PC-3 (cell line): ENCODE measurements around the gene PCDHGC4. TPM values are rescaled to one million over a fixed set of nuclear protein-coding genes. Genes with fewer than 3 reads are reported as not detected.

Experiments used
- ATAC-seq: fragments of 200-7000 bp; cut with Tn5 transposase; 2 replicates; pipeline ENCODE4 v1.9.1; 2020; ENCODE audit warnings: mild to moderate bottlenecking, moderate library complexity
- BruUV-seq: library from RNA; stranded (reverse); fragments of 400-500 nt; replicated peaks from 2 replicates; lab custom pipeline; 2021; lab: Mats Ljungman, UMichigan
- CTCF ChIA-PET: fragments of 300-600 bp; sonication (Branson Sonifier 250); formaldehyde crosslinking; loops from one replicate; lab custom pipeline; 2022; ENCODE audit warnings: antibody characterized with exemption; lab: Charles Lee
- POLR2A ChIA-PET: fragments of 300-600 bp; sonication (Branson Sonifier 250); formaldehyde crosslinking; loops from one replicate; lab custom pipeline; 2022; ENCODE audit warnings: antibody characterized with exemption; ENCODE audit not compliant: unreplicated experiment; lab: Charles Lee
- DNase-seq: peaks from one replicate; pipeline ENCODE4 v3.0.0-alpha.2; 2015
- H2AFZ ChIP-seq: fragments of 300-600 bp; sonication (generic); 2 replicates; pipeline ENCODE4 v1.6.0; 2016; ENCODE audit warnings: antibody characterized with exemption, low read length
- H3F3A ChIP-seq: fragments of 300-600 bp; sonication (generic); one replicate; pipeline ENCODE4 v1.6.0; 2017; ENCODE audit warnings: antibody characterized with exemption, low read length, control low read depth, mild to moderate bottlenecking; ENCODE audit not compliant: unreplicated experiment
- H3K27ac ChIP-seq: fragments of 300-600 bp; sonication (generic); 2 replicates; pipeline ENCODE4 v1.5.1; 2016; ENCODE audit warnings: mild to moderate bottlenecking, low read length
- H3K27me3 ChIP-seq: fragments of 300-600 bp; sonication (generic); 2 replicates; pipeline ENCODE4 v1.6.1; 2016; ENCODE audit warnings: low read length, mixed read lengths
- H3K36me3 ChIP-seq: fragments of 300-600 bp; sonication (generic); 2 replicates; pipeline ENCODE4 v1.6.1; 2016; ENCODE audit warnings: low read depth, mixed run types, low read length, mixed read lengths
- H3K4me1 ChIP-seq: fragments of 300-600 bp; sonication (generic); 2 replicates; pipeline ENCODE4 v1.5.1; 2016; ENCODE audit warnings: low read length; ENCODE audit not compliant: insufficient read depth
- H3K4me2 ChIP-seq: fragments of 300-600 bp; sonication (generic); 2 replicates; pipeline ENCODE4 v1.6.0; 2016; ENCODE audit warnings: low read length
- H3K4me3 ChIP-seq: fragments of 300-600 bp; sonication (generic); 2 replicates; pipeline ENCODE4 v1.5.1; 2016; ENCODE audit warnings: mild to moderate bottlenecking, low read length, mixed read lengths
- H3K79me2 ChIP-seq: fragments of 300-600 bp; sonication (generic); 2 replicates; pipeline ENCODE4 v1.6.1; 2017; ENCODE audit warnings: low read length, mixed read lengths
- H3K9ac ChIP-seq: fragments of 300-600 bp; sonication (generic); 2 replicates; pipeline ENCODE4 v1.6.0; 2016; ENCODE audit warnings: mild to moderate bottlenecking, low read length
- H3K9me2 ChIP-seq: fragments of 300-600 bp; sonication (generic); replicated peaks from 2 replicates; pipeline ENCODE4 v1.6.1; 2016; ENCODE audit warnings: mixed run types, low read length, mixed read lengths
- H3K9me3 ChIP-seq: fragments of 300-600 bp; sonication (generic); 2 replicates; pipeline ENCODE4 v1.6.1; 2016; ENCODE audit warnings: low read length, mixed read lengths
- H4K20me1 ChIP-seq: fragments of 300-600 bp; sonication (generic); 2 replicates; pipeline ENCODE4 v1.6.1; 2016; ENCODE audit warnings: low read length, mixed read lengths
- EZH2 ChIP-seq: fragments of 300-600 bp; sonication (generic); IDR thresholded peaks from one replicate; pipeline ENCODE4 v1.6.1; 2017; ENCODE audit warnings: antibody characterized with exemption, mild to moderate bottlenecking, low read length; ENCODE audit not compliant: unreplicated experiment
- EZH2phosphoT487 ChIP-seq: fragments of 300-600 bp; sonication (generic); IDR thresholded peaks from 2 replicates; pipeline ENCODE4 v1.6.1; 2018; ENCODE audit warnings: mild to moderate bottlenecking, antibody characterized with exemption, low read length, borderline replicate concordance
- intact Hi-C: fragments of 100-400 bp; cut with micrococcal nuclease; formaldehyde crosslinking; loops from 2 replicates; pipeline ENCODE4 v1.9.0; 2023
- total RNA-seq: library from RNA; depleted of rRNA; stranded (reverse); fragments of >200 nt; gene quantifications from 2 replicates; pipeline ENCODE4 v1.2.3, GENCODE V29; 2014
- TF ChIP-seq, protein P1 (sequence below): fragments of 300-600 bp; sonication (generic); conservative IDR thresholded peaks from 2 replicates; pipeline ENCODE4 v1.5.1; 2017; ENCODE audit warnings: antibody characterized with exemption, low read depth, mild to moderate bottlenecking, low read length

The PCDHGC4 gene
- total RNA-seq, 1 experiment from 2014 or later = 0.58 TPM

DNA sequence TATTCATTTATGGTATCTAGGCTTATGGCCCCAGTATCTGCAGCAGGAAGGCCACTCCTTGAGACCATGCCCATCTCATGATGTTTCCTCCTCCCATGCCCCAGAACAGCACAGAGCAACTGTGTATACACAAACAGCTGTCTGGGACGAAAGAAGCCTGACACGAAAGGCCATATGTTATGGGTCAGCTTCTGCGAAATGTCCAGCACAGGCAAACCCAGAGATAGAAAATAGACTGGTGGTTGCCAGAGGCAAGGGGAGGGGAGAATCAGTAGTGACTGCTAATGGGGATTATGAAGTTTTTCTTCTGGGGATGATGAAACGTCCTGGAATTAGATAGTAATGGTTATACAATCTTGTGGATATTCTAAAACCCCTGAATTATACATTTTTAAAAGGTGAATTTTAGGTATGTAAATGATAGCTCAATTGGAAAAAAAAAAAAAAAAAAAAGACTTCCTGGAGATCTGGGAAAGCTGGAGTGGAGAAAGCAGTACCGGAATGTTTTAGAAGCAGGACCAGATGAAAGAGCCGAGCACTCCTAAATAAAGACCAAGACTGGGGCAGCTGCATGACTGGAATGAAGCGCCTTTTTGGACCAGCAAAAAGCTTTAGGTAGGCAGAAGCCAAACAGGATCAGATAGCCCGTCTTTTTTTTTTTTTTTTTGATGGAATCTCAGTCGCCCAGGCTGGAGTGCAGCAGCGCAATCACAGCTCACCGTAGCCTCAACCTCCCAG lies 33.2 kb downstream of the PCDHGC4 start:
- ChIA-PET CTCF (interaction anchor here (0.6 to 0.7 kb wide), 2 partner anchors 9 to 154 kb away, joined by 6 to 10 read pairs; partner anchors contain the start of gene PCDHGA5), POLR2A (interaction anchor here (0.5 to 0.7 kb wide), 2 partner anchors 43 to 111 kb away, joined by 4 read pairs; no protein-coding TSS in a partner anchor)
- no peak overlapping the region for H3K4me3 ChIP-seq
- H2AFZ ChIP-seq = no peak overlapping the region
- H3K9me3 ChIP-seq = no peaks in the 10 kb centered on the region
- BruUV-seq = no TSS peak
- H3K9me2 ChIP-seq = no peaks in the 10 kb centered on the region
- peaks cover 10% of the 10 kb centered on the region for H3F3A ChIP-seq
- H3K79me2 ChIP-seq = peaks cover 6% of the 10 kb centered on the region; the same call in 1 of the 2 replicates
- H3K4me1 ChIP-seq = peaks cover 33% of the 10 kb centered on the region
- intact Hi-C loops = no loop called here
- no peaks in the 10 kb centered on the region for H4K20me1 ChIP-seq
- no peak overlapping the region for H3K27ac ChIP-seq
- H3K9ac ChIP-seq = no peak overlapping the region
- peaks cover 41% of the 10 kb centered on the region for H3K36me3 ChIP-seq
- TF ChIP-seq, protein P1, sequence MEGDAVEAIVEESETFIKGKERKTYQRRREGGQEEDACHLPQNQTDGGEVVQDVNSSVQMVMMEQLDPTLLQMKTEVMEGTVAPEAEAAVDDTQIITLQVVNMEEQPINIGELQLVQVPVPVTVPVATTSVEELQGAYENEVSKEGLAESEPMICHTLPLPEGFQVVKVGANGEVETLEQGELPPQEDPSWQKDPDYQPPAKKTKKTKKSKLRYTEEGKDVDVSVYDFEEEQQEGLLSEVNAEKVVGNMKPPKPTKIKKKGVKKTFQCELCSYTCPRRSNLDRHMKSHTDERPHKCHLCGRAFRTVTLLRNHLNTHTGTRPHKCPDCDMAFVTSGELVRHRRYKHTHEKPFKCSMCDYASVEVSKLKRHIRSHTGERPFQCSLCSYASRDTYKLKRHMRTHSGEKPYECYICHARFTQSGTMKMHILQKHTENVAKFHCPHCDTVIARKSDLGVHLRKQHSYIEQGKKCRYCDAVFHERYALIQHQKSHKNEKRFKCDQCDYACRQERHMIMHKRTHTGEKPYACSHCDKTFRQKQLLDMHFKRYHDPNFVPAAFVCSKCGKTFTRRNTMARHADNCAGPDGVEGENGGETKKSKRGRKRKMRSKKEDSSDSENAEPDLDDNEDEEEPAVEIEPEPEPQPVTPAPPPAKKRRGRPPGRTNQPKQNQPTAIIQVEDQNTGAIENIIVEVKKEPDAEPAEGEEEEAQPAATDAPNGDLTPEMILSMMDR = no peak
- no peak for TF ChIP-seq EZH2
- no peak for TF ChIP-seq EZH2phosphoT487
- ATAC-seq = no peak
- H3K4me2 ChIP-seq = no peak overlapping the region
- no peak for DNase-seq
- no peaks in the 10 kb centered on the region for H3K27me3 ChIP-seq

DNA sequence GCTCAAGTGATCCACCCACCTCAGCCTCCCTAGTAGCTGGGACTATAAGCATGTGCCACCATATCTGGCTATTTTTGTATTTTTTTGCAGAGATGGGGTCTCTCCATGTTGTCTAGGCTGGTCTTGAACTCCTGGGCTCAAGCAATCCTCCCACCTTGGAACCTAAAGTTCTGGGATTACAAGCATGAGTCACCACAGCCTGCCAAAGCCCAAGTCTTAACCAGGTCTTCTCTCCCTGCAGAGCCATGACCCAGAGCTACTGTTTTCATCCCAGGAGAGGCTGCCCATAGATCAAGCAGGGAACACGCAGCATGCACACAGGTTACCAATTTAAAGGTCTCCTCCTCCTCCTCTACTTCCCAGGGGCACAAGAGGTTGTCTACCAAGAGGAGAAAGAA lies 33.8 kb downstream of the PCDHGC4 start:
- ChIA-PET POLR2A (interaction anchor here (0.5 to 0.7 kb wide), 2 partner anchors 42 to 111 kb away, joined by 4 read pairs; no protein-coding TSS in a partner anchor), CTCF (interaction anchor here (0.7 kb wide), 1 partner anchor 9 kb away, joined by 6 read pairs; no protein-coding TSS in a partner anchor)
- BruUV-seq = no TSS peak
- no peak for DNase-seq
- no peaks in the 10 kb centered on the region for H3K27me3 ChIP-seq
- H3F3A ChIP-seq = peaks cover 10% of the 10 kb centered on the region
- H4K20me1 ChIP-seq = no peaks in the 10 kb centered on the region
- no peak overlapping the region for H3K4me3 ChIP-seq
- H3K9me3 ChIP-seq = no peaks in the 10 kb centered on the region
- intact Hi-C loops = no loop called here
- H3K4me2 ChIP-seq = no peak overlapping the region
- H3K4me1 ChIP-seq = peaks cover 37% of the 10 kb centered on the region
- H3K27ac ChIP-seq = no peak overlapping the region
- H2AFZ ChIP-seq = no peak overlapping the region
- no peaks in the 10 kb centered on the region for H3K9me2 ChIP-seq
- TF ChIP-seq, protein P1 = no peak
- TF ChIP-seq EZH2phosphoT487 (no peak), EZH2 (no peak)
- H3K36me3 ChIP-seq = peaks cover 47% of the 10 kb centered on the region
- no peak overlapping the region for H3K9ac ChIP-seq
- peaks cover 6% of the 10 kb centered on the region; the same call in 1 of the 2 replicates for H3K79me2 ChIP-seq
- no peak for ATAC-seq
